HCT116 (cell line): ENCODE results near the gene RACGAP1.

ENCODE experiments used
- CEBPB ChIP-seq: IDR thresholded peaks from 2 replicates; pipeline ENCODE4 v1.6.1; 2012; ENCODE audit warnings: low read depth
- ELF1 ChIP-seq: IDR thresholded peaks from 2 replicates; pipeline ENCODE4 v1.6.1; 2012; ENCODE audit warnings: low read depth, borderline replicate concordance
- EZH2phosphoT487 ChIP-seq: fragments of 200-600 bp; IDR thresholded peaks from 2 replicates; pipeline ENCODE4 v1.6.1; 2018; ENCODE audit warnings: antibody characterized with exemption, borderline replicate concordance
- POLR2A ChIP-seq: IDR thresholded peaks from 2 replicates; pipeline ENCODE4 v1.7.0; 2011; ENCODE audit warnings: borderline replicate concordance; ENCODE audit not compliant: insufficient read depth, insufficient read length; ENCODE audit errors: extremely low read depth
- POLR2AphosphoS5 ChIP-seq: IDR thresholded peaks from 2 replicates; pipeline ENCODE4 v1.6.1; 2011; ENCODE audit warnings: mild to moderate bottlenecking, low read depth, low read length, moderate library complexity
- RAD21 ChIP-seq: IDR thresholded peaks from 2 replicates; pipeline ENCODE4 v1.6.1; 2012; ENCODE audit warnings: low read depth, mild to moderate bottlenecking
- SIN3A ChIP-seq: IDR thresholded peaks from 2 replicates; pipeline ENCODE4 v1.6.1; 2012; ENCODE audit warnings: low read depth
- TCF7L2 ChIP-seq: IDR thresholded peaks from 2 replicates; pipeline ENCODE4 v1.7.0; 2011; ENCODE audit warnings: borderline replicate concordance, inconsistent platforms; ENCODE audit not compliant: insufficient read depth, insufficient read length; ENCODE audit errors: extremely low read depth
- ZNF274 ChIP-seq: fragments of 200-500 bp; sonication (Bioruptor generic); IDR thresholded peaks from 2 replicates; pipeline ENCODE4 v1.6.1; 2014; ENCODE audit warnings: mild to moderate bottlenecking, low read depth, low read length, inconsistent platforms
- TF ChIP-seq, protein P1 (sequence below): IDR thresholded peaks from 2 replicates; pipeline ENCODE4 v1.6.1; 2012
- TF ChIP-seq, protein P2 (sequence below), 3 experiments: fragments of 200-600 bp in 1 of 3; sonication (generic) in 1 of 3; IDR thresholded peaks in 2 of 3; conservative IDR thresholded peaks in 1 of 3; 2 replicates each; pipeline ENCODE4 v1.5.1; 2012 to 2017; ENCODE audit warnings: low read depth in 2 of 3, low read length in 2 of 3, antibody characterized with exemption in 1 of 3, borderline replicate concordance in 1 of 3, control low read depth in 1 of 3, mild to moderate bottlenecking in 1 of 3, mixed read lengths in 1 of 3, mixed run types in 1 of 3, moderate library complexity in 1 of 3; ENCODE audit not compliant: insufficient read depth in 1 of 3
- TF ChIP-seq, protein P3 (sequence below): IDR thresholded peaks from 2 replicates; pipeline ENCODE4 v1.6.1; 2012
- TF ChIP-seq, protein P4 (sequence below): IDR thresholded peaks from 2 replicates; pipeline ENCODE4 v1.6.1; 2012; ENCODE audit warnings: low read depth

DNA sequence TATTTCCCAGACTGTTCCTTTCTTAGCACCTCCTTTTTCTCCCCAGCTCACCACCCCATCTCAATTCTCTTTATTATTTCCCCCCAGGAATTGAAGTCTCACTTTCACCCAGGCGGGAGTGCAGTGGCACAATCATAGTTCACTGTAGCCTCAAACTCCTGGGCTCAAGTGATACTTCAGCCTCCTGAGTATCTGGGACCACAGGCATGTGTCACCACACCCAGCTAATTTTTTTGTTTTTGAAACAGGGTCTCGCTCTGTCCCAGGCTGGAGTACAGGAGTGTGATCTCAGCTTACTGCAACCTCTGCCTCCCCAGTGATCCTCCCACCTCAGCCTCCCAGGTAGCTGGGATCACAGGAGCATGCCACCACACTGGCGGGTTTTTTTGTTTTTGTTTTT lies 11.0 kb downstream of the RACGAP1 start:
- TF ChIP-seq POLR2A (no peak), ZNF274 (no peak), POLR2AphosphoS5 (no peak), RAD21 (no peak), EZH2phosphoT487 (no peak), TCF7L2 (no peak), SIN3A (no peak), CEBPB (no peak), ELF1 (no peak)
- TF ChIP-seq, protein P1, sequence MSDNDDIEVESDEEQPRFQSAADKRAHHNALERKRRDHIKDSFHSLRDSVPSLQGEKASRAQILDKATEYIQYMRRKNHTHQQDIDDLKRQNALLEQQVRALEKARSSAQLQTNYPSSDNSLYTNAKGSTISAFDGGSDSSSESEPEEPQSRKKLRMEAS, result no peak
- TF ChIP-seq, protein P2, sequence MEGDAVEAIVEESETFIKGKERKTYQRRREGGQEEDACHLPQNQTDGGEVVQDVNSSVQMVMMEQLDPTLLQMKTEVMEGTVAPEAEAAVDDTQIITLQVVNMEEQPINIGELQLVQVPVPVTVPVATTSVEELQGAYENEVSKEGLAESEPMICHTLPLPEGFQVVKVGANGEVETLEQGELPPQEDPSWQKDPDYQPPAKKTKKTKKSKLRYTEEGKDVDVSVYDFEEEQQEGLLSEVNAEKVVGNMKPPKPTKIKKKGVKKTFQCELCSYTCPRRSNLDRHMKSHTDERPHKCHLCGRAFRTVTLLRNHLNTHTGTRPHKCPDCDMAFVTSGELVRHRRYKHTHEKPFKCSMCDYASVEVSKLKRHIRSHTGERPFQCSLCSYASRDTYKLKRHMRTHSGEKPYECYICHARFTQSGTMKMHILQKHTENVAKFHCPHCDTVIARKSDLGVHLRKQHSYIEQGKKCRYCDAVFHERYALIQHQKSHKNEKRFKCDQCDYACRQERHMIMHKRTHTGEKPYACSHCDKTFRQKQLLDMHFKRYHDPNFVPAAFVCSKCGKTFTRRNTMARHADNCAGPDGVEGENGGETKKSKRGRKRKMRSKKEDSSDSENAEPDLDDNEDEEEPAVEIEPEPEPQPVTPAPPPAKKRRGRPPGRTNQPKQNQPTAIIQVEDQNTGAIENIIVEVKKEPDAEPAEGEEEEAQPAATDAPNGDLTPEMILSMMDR (IDR thresholded peaks at IDR 0.05 in 2 of 3, conservative IDR thresholded peaks at IDR 0.05 in 1 of 3; ENCODE audit: borderline replicate concordance in 1 of 3, insufficient read depth in 1 of 3, low read depth in 2 of 3, low read length in 2 of 3), result no peak
- TF ChIP-seq, protein P3, sequence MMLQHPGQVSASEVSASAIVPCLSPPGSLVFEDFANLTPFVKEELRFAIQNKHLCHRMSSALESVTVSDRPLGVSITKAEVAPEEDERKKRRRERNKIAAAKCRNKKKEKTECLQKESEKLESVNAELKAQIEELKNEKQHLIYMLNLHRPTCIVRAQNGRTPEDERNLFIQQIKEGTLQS, result no peak
- TF ChIP-seq, protein P4, sequence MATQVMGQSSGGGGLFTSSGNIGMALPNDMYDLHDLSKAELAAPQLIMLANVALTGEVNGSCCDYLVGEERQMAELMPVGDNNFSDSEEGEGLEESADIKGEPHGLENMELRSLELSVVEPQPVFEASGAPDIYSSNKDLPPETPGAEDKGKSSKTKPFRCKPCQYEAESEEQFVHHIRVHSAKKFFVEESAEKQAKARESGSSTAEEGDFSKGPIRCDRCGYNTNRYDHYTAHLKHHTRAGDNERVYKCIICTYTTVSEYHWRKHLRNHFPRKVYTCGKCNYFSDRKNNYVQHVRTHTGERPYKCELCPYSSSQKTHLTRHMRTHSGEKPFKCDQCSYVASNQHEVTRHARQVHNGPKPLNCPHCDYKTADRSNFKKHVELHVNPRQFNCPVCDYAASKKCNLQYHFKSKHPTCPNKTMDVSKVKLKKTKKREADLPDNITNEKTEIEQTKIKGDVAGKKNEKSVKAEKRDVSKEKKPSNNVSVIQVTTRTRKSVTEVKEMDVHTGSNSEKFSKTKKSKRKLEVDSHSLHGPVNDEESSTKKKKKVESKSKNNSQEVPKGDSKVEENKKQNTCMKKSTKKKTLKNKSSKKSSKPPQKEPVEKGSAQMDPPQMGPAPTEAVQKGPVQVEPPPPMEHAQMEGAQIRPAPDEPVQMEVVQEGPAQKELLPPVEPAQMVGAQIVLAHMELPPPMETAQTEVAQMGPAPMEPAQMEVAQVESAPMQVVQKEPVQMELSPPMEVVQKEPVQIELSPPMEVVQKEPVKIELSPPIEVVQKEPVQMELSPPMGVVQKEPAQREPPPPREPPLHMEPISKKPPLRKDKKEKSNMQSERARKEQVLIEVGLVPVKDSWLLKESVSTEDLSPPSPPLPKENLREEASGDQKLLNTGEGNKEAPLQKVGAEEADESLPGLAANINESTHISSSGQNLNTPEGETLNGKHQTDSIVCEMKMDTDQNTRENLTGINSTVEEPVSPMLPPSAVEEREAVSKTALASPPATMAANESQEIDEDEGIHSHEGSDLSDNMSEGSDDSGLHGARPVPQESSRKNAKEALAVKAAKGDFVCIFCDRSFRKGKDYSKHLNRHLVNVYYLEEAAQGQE, result no peak
